ENCODE results near the gene MATR3.
"Not testable (repeated sequence)": the region's sequence is repeated elsewhere in the genome, so short reads cannot be mapped to it uniquely, and the experiment has no call there.

MATR3 gene

GRCh38 chr5:139297439-139298133, 4.0 kb downstream of the MATR3 start:
- DNase-seq (ENCODE audit: low read depth in 3 of 3): no peak

- DNase-seq (ENCODE audit: low read depth in 3 of 3): no peak
Observed at GRCh38 chr5:139298242-139298641, 4.7 kb downstream of the MATR3 start.

GRCh38 chr5:139299486-139299885, 5.9 kb downstream of the MATR3 start:
- no peak for DNase-seq (ENCODE audit: low read depth in 3 of 3)

- no peak for DNase-seq (ENCODE audit: low read depth in 3 of 3)
Observed at GRCh38 chr5:139301808-139302499, 8.4 kb downstream of the MATR3 start.

GRCh38 chr5:139304391-139305324, 11.1 kb downstream of the MATR3 start:
- no peak for DNase-seq (ENCODE audit: low read depth in 3 of 3)

- no peak for DNase-seq (ENCODE audit: low read depth in 3 of 3)
Observed at GRCh38 chr5:139306197-139306596, 12.7 kb downstream of the MATR3 start.

- DNase-seq (ENCODE audit: low read depth in 3 of 3): no peak
Observed at GRCh38 chr5:139306628-139307379, 13.3 kb downstream of the MATR3 start.

- no peak for DNase-seq (ENCODE audit: low read depth in 3 of 3)
Observed at GRCh38 chr5:139308797-139309196, 15.3 kb downstream of the MATR3 start.

GRCh38 chr5:139310715-139311186, 17.2 kb downstream of the MATR3 start:
- not testable (repeated sequence) for DNase-seq (ENCODE audit: low read depth in 3 of 3)

- DNase-seq (ENCODE audit: low read depth in 3 of 3): no peak
Observed at GRCh38 chr5:139312075-139312474, 18.5 kb downstream of the MATR3 start.

GRCh38 chr5:139314276-139314675, 20.7 kb downstream of the MATR3 start:
- DNase-seq (ENCODE audit: low read depth in 3 of 3): no peak

GRCh38 chr5:139315056-139315615, 21.6 kb downstream of the MATR3 start:
- DNase-seq (ENCODE audit: low read depth in 3 of 3): no peak

GRCh38 chr5:139335811-139336210, 42.3 kb downstream of the MATR3 start:
- DNase-seq (ENCODE audit: low read depth in 3 of 3): no peak

- no peak for DNase-seq (ENCODE audit: low read depth in 3 of 3)
Observed at GRCh38 chr5:139340051-139340450, 46.5 kb downstream of the MATR3 start.

- DNase-seq (ENCODE audit: low read depth in 3 of 3): no peak
Observed at GRCh38 chr5:139341187-139341688, 47.7 kb downstream of the MATR3 start.

- DNase-seq (ENCODE audit: low read depth in 3 of 3): peak; percentile 94 to 96 (median 96)
Observed at GRCh38 chr5:139341689-139342422, 48.3 kb downstream of the MATR3 start, which contains the start of gene PAIP2. PAIP2 (plus strand) TSS chr5:139341854; CDS start chr5:139363785, 21,931 bp downstream.

GRCh38 chr5:139342423-139342723, 48.8 kb downstream of the MATR3 start:
- no peak for DNase-seq (ENCODE audit: low read depth in 3 of 3)

- DNase-seq (ENCODE audit: low read depth in 3 of 3): no peak
Observed at GRCh38 chr5:139343476-139343875, 49.9 kb downstream of the MATR3 start.

GRCh38 chr5:139344177-139344576, 50.6 kb downstream of the MATR3 start:
- DNase-seq (ENCODE audit: low read depth in 3 of 3): no peak

- not testable (repeated sequence) for DNase-seq (ENCODE audit: low read depth in 3 of 3)
Observed at GRCh38 chr5:139345442-139345841, 51.9 kb downstream of the MATR3 start.
